Kidney glomerular epithelial cell (primary cell): Measurements from ENCODE around the gene DBX2.
"Not testable (repeated sequence)": the region's sequence is repeated elsewhere in the genome, so short reads cannot be mapped to it uniquely, and the experiment has no call there.

Experiments
- DNase-seq: peaks from one replicate; lab custom pipeline; 2025; lab: John Stamatoyannopoulos, UW

DBX2 gene

GRCh38 chr12:45050751-45051571 is at the start of gene DBX2:
Gene DBX2 (minus strand): TSS chr12:45051099. CDS start chr12:45050927, 172 bp downstream.
- DNase-seq, result no peak

- DNase-seq, result no peak
These were observed 47.9 kb upstream of the DBX2 start for GRCh38 chr12:45098766-45099165.

GRCh38 chr12:45095417-45095816 is 44.5 kb upstream of the DBX2 start:
- DNase-seq, result not testable (repeated sequence)

- DNase-seq, result no peak
These were observed 42.2 kb upstream of the DBX2 start for GRCh38 chr12:45093051-45093450.

GRCh38 chr12:45089411-45090075 is 38.6 kb upstream of the DBX2 start:
- no peak for DNase-seq

- no peak for DNase-seq
These were observed 37.7 kb upstream of the DBX2 start for GRCh38 chr12:45088608-45089007.

- DNase-seq, result not testable (repeated sequence)
These were observed 33.3 kb upstream of the DBX2 start for GRCh38 chr12:45084248-45084647.

- DNase-seq, result no peak
These were observed 26.4 kb upstream of the DBX2 start for GRCh38 chr12:45077251-45077650.

GRCh38 chr12:45076417-45077026 is 25.6 kb upstream of the DBX2 start:
- DNase-seq, result no peak

- no peak for DNase-seq
These were observed 24.8 kb upstream of the DBX2 start for GRCh38 chr12:45075587-45076282.

GRCh38 chr12:45065125-45065626 is 14.3 kb upstream of the DBX2 start:
- DNase-seq, result no peak

- DNase-seq, result no peak
These were observed 10.1 kb upstream of the DBX2 start for GRCh38 chr12:45060976-45061375.

- DNase-seq, result no peak
These were observed 750 bp upstream of the DBX2 start for GRCh38 chr12:45051572-45052125.

GRCh38 chr12:45049912-45050750 is 768 bp downstream of the DBX2 start:
- DNase-seq, result no peak

GRCh38 chr12:45042599-45042998 is 8.3 kb downstream of the DBX2 start:
- DNase-seq, result no peak

GRCh38 chr12:45040977-45041376 is 9.9 kb downstream of the DBX2 start:
- DNase-seq, result no peak

GRCh38 chr12:45039757-45040156 is 11.1 kb downstream of the DBX2 start:
- DNase-seq, result no peak

- DNase-seq, result no peak
These were observed 16.0 kb downstream of the DBX2 start for GRCh38 chr12:45034861-45035265.

GRCh38 chr12:45017916-45018315 is 33.0 kb downstream of the DBX2 start:
- DNase-seq, result peak; percentile 49

- no peak for DNase-seq
These were observed 36.5 kb downstream of the DBX2 start for GRCh38 chr12:45014396-45014795.

- no peak for DNase-seq
These were observed 38.1 kb downstream of the DBX2 start for GRCh38 chr12:45012749-45013148.
